ENCODE data around the gene ISLR2.

The ISLR2 gene

GRCh38 chr15:74167891-74168331 is 37.5 kb downstream of the ISLR2 start:
- TF ChIP-seq NFIC (IDR thresholded peaks at IDR 0.05) = no peak
- no peak for TF ChIP-seq CEBPB (IDR thresholded peaks at IDR 0.05)
- no peak for TF ChIP-seq EP300 (IDR thresholded peaks at IDR 0.05; ENCODE audit: borderline replicate concordance)
- no peak for TF ChIP-seq YY1 (IDR thresholded peaks at IDR 0.05; ENCODE audit: low read depth)
- TF ChIP-seq EGR1 (IDR thresholded peaks at IDR 0.05) = no peak
- no peak for TF ChIP-seq TAF1 (IDR thresholded peaks at IDR 0.05; ENCODE audit: low read depth)
- TF ChIP-seq USF1 (IDR thresholded peaks at IDR 0.05) = no peak
- no peak for TF ChIP-seq MAX (IDR thresholded peaks at IDR 0.05)
- TF ChIP-seq TCF12 (IDR thresholded peaks at IDR 0.05; ENCODE audit: low read depth) = no peak
- TF ChIP-seq CREB1 (IDR thresholded peaks at IDR 0.05; ENCODE audit: low read depth) = no peak
- no peak for TF ChIP-seq TEAD4 (IDR thresholded peaks at IDR 0.05)
- no peak for TF ChIP-seq REST (IDR thresholded peaks at IDR 0.05; ENCODE audit: low read depth)

GRCh38 chr15:74168711-74169126 is 38.3 kb downstream of the ISLR2 start:
- TF ChIP-seq CREB1 (IDR thresholded peaks at IDR 0.05; ENCODE audit: low read depth) = no peak
- TF ChIP-seq MAX (IDR thresholded peaks at IDR 0.05) = no peak
- no peak for TF ChIP-seq FOXM1 (IDR thresholded peaks at IDR 0.05; ENCODE audit: borderline replicate concordance, low read depth)
- TF ChIP-seq REST (IDR thresholded peaks at IDR 0.05; ENCODE audit: low read depth) = no peak
- TF ChIP-seq TCF12 (IDR thresholded peaks at IDR 0.05; ENCODE audit: low read depth) = no peak
- no peak for TF ChIP-seq EGR1 (IDR thresholded peaks at IDR 0.05)
- TF ChIP-seq EP300 (IDR thresholded peaks at IDR 0.05; ENCODE audit: borderline replicate concordance) = no peak
- no peak for TF ChIP-seq TEAD4 (IDR thresholded peaks at IDR 0.05)
- no peak for TF ChIP-seq RAD21 (IDR thresholded peaks at IDR 0.05; ENCODE audit: low read depth)
- no peak for TF ChIP-seq NFIC (IDR thresholded peaks at IDR 0.05)
- no peak for TF ChIP-seq CEBPB (IDR thresholded peaks at IDR 0.05)
- no peak for TF ChIP-seq ZBTB7A (IDR thresholded peaks at IDR 0.05; ENCODE audit: low read depth)
- no peak for TF ChIP-seq USF1 (IDR thresholded peaks at IDR 0.05)
- no peak for TF ChIP-seq TAF1 (IDR thresholded peaks at IDR 0.05; ENCODE audit: low read depth)
- no peak for TF ChIP-seq YY1 (IDR thresholded peaks at IDR 0.05; ENCODE audit: low read depth)

- TF ChIP-seq REST (IDR thresholded peaks at IDR 0.05; ENCODE audit: low read depth) (no peak), CREB1 (IDR thresholded peaks at IDR 0.05; ENCODE audit: low read depth) (no peak), RAD21 (IDR thresholded peaks at IDR 0.05; ENCODE audit: low read depth) (no peak), YY1 (IDR thresholded peaks at IDR 0.05; ENCODE audit: low read depth) (no peak), EGR1 (IDR thresholded peaks at IDR 0.05) (no peak), NFIC (IDR thresholded peaks at IDR 0.05) (no peak), TAF1 (IDR thresholded peaks at IDR 0.05; ENCODE audit: low read depth) (no peak), MAX (IDR thresholded peaks at IDR 0.05) (no peak)
These were observed 39.9 kb downstream of the ISLR2 start for GRCh38 chr15:74170071-74170844.
